Thymus (tissue), 14 donors: ENCODE data around the gene SMARCD2. TPM values are rescaled to one million over a fixed set of nuclear protein-coding genes. Genes with fewer than 3 reads are reported as not detected.
"Not testable (repeated sequence)": the region's sequence is repeated elsewhere in the genome, so short reads cannot be mapped to it uniquely, and the experiment has no call there.

Source experiments
- DNase-seq, 9 donors: peaks; one replicate each; pipeline ENCODE4 v3.0.0-alpha.2; 2013; ENCODE audit warnings: low spot score in 9 of 9, low read depth in 6 of 9, missing footprints in 1 of 9
- H3K27ac ChIP-seq, 2 donors: one replicate each; pipeline ENCODE4 v1.5.1; 2013; ENCODE audit warnings: control low read depth in 1 of 2, low read depth in 1 of 2, low read length in 1 of 2, mild to moderate bottlenecking in 1 of 2, moderate library complexity in 1 of 2
- H3K27me3 ChIP-seq, 2 donors: one replicate each; pipeline ENCODE4 v1.5.1; 2013; ENCODE audit warnings: low read length in 1 of 2; ENCODE audit not compliant: control insufficient read depth in 2 of 2, insufficient read depth in 1 of 2
- H3K36me3 ChIP-seq, 2 donors: one replicate each; pipeline ENCODE4 v1.5.1; 2013; ENCODE audit warnings: low read length in 1 of 2, mild to moderate bottlenecking in 1 of 2, moderate library complexity in 1 of 2; ENCODE audit not compliant: control insufficient read depth in 2 of 2, insufficient read depth in 2 of 2
- H3K4me1 ChIP-seq, 2 donors: one replicate each; pipeline ENCODE4 v1.5.1; 2013; ENCODE audit warnings: low read length in 2 of 2; ENCODE audit not compliant: control insufficient read depth in 2 of 2, insufficient read depth in 2 of 2
- H3K4me3 ChIP-seq, 2 donors: one replicate each; pipeline ENCODE4 v1.5.1; 2013; ENCODE audit warnings: low read length in 2 of 2, control low read depth in 1 of 2, mild to moderate bottlenecking in 1 of 2
- H3K9me3 ChIP-seq, 2 donors: one replicate each; pipeline ENCODE4 v1.5.1; 2013; ENCODE audit warnings: low read length in 1 of 2, mild to moderate bottlenecking in 1 of 2; ENCODE audit not compliant: control insufficient read depth in 2 of 2, insufficient read depth in 1 of 2
- WGBS: extraction: QIAGEN DNeasy Blood & Tissue Kit; methylation state at CpG from one replicate; pipeline ENCODE4 v1.1.7; 2013; 5-methylcytosine and 5-hydroxymethylcytosine counted together
- long read RNA-seq, 10 donors: transcript quantifications; one replicate each; lab custom pipeline, GENCODE V29; 2026
- polyA plus RNA-seq: library from polyadenylated mRNA; stranded (reverse); fragments of 200-250 nt; gene quantifications from one replicate; pipeline ENCODE4 v1.2.3, GENCODE V29; 2013
- total RNA-seq: library from RNA; stranded (reverse); fragments of 120-200 nt; gene quantifications from one replicate; pipeline ENCODE4 v1.2.4, GENCODE V29; 2013
- donor health status: healthy.

The SMARCD2 gene
- 72.1 TPM for total RNA-seq
- polyA plus RNA-seq = 68.9 TPM
- long read RNA-seq, donor 1, partial matches to known transcripts = 0 of 1 reads
- long read RNA-seq, donor 1, other reads (novel, unspliced or antisense) = 0 of 1 reads
- long read RNA-seq, donor 2 = 0 reads
- long read RNA-seq, donor 3, transcript SMARCD2-203 (13 exons, 2,716 nt) = major isoform, 12 of 23 reads
- long read RNA-seq, donor 3, partial matches to known transcripts = 11 of 23 reads
- long read RNA-seq, donor 3, other reads (novel, unspliced or antisense) = 0 of 23 reads
- long read RNA-seq, donor 4, transcript SMARCD2-203 (13 exons, 2,716 nt) = major isoform, 7 of 12 reads
- long read RNA-seq, donor 4, partial matches to known transcripts = 5 of 12 reads
- long read RNA-seq, donor 4, other reads (novel, unspliced or antisense) = 0 of 12 reads
- long read RNA-seq, donor 5, transcript SMARCD2-203 (13 exons, 2,716 nt) = major isoform, 11 of 34 reads
- long read RNA-seq, donor 5, partial matches to known transcripts = 22 of 34 reads
- long read RNA-seq, donor 5, other reads (novel, unspliced or antisense) = 0 of 34 reads
- long read RNA-seq, donor 6, transcript SMARCD2-203 (13 exons, 2,716 nt) = major isoform, 9 of 30 reads
- long read RNA-seq, donor 6, partial matches to known transcripts = 21 of 30 reads
- long read RNA-seq, donor 6, other reads (novel, unspliced or antisense) = 0 of 30 reads
- long read RNA-seq, donor 7, partial matches to known transcripts = 25 of 29 reads
- long read RNA-seq, donor 7, other reads (novel, unspliced or antisense) = 0 of 29 reads
- long read RNA-seq, donor 8, partial matches to known transcripts = 0 of 1 reads
- long read RNA-seq, donor 8, other reads (novel, unspliced or antisense) = 0 of 1 reads
- long read RNA-seq, donor 9, partial matches to known transcripts = 18 of 19 reads
- long read RNA-seq, donor 9, other reads (novel, unspliced or antisense) = 0 of 19 reads
- long read RNA-seq, donor 10, partial matches to known transcripts = 11 of 12 reads
- long read RNA-seq, donor 10, other reads (novel, unspliced or antisense) = 0 of 12 reads

DNA sequence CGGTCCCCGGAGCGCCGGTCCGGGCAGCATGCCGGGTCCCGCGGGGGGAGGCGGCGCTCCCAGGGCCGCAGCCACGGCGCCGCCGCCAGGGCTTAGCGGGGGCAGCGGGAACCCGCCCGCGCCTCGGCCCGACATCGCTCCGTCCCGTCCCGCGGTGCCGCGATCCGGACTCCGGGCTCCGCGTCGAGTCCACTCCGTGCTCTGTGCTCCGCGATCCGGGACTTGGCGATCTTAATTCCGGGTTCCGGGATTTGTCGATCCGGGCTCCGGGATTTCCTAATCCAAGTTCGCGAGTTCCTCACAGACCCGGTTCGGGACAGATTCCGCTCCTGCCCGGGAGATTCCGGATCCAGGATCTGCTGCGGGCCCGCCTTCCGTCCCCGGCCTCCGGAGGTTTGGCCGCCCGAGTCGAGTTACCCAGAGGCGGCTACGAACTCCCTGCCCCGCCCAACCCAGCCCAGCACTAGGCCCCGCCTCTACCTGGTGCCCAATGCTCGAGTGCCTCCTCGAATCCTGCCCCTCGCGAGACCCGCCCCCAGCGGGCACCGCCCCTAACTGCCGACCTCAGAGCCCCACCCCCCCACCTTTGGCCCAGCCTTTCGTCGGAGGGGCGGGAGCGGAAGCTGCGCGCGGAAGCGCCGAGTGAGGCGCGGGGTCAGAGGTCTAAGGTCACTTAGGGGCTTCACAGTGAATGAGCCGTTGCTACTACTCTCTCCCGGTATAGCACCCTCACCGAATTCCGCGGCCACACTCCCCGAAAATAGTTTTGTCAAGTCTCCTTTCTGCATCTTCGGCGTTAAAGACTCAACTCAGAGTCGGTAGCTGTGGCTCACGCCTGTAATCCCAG, at the start of gene SMARCD2:
Gene SMARCD2, minus strand, starts transcription at position 146 of the 847 bp plus-strand sequence. Its CDS starts 11 bp downstream, at position 135.
- peaks cover 1 to 7% of the 10 kb centered on the region in 2 donors for H3K36me3 ChIP-seq
- H3K4me3 ChIP-seq = peak within 1 kb of the TSS; percentile 89 to 90
- no peaks in the 10 kb centered on the region for H3K27me3 ChIP-seq
- peak within 1 kb of the TSS; percentile 95 to 98 for H3K27ac ChIP-seq
- no peaks in the 10 kb centered on the region for H3K9me3 ChIP-seq
- WGBS = under 1% methylated on average over 92 of the region's 92 CpGs
- DNase-seq = peak; percentile 89 to 99 (median 98)
- H3K4me1 ChIP-seq = peaks cover 23 to 48% of the 10 kb centered on the region in 2 donors

DNA sequence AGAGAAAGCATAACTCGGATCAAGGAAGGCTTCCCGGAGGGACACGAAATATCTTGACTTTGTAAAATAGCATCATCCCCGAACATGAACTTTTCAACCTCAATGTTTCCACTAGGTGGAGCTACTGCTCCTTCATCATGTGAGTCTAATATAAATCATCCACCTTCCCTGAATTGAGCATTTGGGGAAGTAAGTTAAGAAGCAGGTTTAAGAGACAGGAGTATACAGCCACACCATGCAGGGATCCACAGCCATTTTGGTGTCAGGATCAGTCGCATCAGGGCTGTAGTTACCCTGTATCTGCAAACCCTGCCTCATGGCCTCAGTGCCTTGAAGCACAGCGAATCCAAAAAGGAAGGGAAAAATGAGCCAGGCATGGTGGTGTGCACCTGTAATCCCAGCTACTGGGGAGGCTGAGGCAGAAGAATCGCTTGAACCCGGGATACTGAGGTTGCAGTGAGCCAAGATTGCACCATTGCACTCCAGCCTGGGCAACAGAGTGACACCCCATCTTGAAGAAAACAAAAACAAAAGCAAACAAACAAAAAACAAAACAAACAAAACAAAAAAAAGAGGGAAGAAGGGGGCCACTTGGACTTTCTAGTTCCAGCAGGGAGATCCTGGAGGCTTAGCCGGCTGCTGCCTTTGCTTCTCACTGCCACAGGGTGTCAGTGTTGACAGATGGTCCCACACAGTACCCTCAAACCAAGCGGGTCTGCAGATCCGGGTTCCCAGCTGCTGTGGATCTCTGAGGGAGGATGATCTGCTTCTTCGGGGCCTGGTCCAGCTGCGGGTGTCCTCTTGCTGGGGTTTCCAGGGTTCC, 46.8 kb upstream of the SMARCD2 start:
- H3K4me1 ChIP-seq, H3K27ac ChIP-seq, H3K9me3 ChIP-seq, H3K4me3 ChIP-seq, H3K27me3 ChIP-seq, H3K36me3 ChIP-seq: not testable (repeated sequence)
- 46% methylated on average over 13 of the region's 13 CpGs for WGBS
- peak in 3 of 9 donors; percentile 9 to 20 (median 13) for DNase-seq

DNA sequence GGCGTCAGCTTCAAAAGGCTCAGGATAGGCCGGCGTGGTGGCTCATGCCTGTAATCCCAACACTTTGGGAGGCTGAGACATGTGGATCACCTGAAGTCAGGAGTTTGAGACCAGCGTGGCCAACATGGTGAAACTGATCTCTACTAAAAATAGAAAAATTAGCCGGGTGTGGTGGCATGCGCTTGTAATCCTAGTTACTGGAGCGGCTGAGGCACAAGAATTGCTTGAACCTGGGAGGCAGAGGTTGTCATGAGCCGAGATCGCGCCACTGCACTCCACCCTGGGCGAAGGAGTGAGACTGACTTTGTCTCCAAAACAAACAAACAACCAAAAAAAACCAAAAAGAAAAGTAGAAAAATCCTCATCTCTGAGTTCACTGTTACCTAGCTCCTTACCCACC, 42.6 kb upstream of the SMARCD2 start:
- not testable (repeated sequence) for H3K9me3 ChIP-seq, H3K27ac ChIP-seq, H3K36me3 ChIP-seq, DNase-seq, H3K4me3 ChIP-seq, H3K4me1 ChIP-seq
- H3K27me3 ChIP-seq = peaks cover 0 to 10% of the 10 kb centered on the region in 2 donors
- WGBS = 98% methylated on average over 11 of the region's 11 CpGs

DNA sequence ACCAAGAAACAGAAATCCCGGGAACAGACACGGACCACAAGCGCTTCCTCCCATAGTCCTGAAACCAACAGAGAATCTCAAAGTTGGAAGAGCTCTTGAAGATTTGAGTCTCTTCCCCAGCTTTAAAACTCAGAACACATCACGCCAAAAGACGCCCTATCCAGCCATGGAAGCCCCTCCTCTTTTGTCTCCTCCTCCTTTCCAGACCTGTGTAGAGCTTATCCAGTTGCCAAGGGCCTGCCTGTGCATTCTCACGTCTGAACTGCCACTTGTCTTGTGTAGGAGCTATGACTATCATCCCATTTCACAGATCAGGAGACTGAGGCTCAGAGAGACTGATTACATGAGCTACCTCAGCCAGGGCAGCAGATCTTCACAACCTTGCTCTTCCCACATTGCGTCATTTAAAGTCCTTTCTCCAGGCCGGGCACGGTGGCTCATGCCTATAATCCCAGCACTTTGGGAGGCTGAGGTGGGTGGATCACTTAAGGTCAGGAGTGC, 40.2 kb upstream of the SMARCD2 start:
- H3K4me3 ChIP-seq, H3K9me3 ChIP-seq, H3K36me3 ChIP-seq, H3K27ac ChIP-seq, DNase-seq, H3K4me1 ChIP-seq: not testable (repeated sequence)
- 88% methylated on average over 9 of the region's 9 CpGs for WGBS
- H3K27me3 ChIP-seq = peaks cover 0 to 10% of the 10 kb centered on the region in 2 donors

DNA sequence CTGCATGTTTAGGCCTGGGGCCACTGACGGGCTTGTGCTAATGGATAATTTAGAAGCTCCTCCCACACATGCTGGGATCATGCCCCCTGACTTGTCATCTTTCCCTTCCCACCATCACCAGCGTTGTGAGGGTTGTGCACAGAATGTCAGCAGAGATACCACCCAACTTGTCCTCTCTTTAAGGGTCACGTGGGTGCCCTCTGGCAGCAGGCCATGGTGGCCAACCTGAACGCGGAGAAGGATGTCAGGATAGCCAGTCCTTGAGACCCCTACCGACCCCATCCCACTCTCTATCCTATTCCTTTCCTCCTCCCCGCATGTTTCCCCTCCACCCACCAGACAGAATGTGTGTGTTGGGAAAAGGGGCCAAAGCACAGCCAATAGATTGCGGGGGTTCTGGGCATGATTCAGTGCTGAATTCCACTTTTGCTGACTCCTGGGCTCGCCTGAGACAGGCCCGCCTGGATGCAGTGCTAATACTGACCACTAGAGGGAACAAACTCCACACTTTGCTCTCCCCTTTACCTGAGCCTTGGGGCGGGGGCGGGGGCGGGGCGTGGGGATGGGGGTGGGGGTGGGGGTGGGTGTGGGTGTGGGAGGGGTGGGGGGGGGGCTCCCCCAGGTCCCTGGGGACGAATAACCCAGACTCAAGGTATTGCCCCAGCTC, 39.6 kb upstream of the SMARCD2 start, which contains the start of gene GH2:
Gene GH2, minus strand, starts transcription at position 10 of the 667 bp plus-strand sequence. CDS start 143 bp downstream, outside the sequence.
- H3K27ac ChIP-seq = no peak within 1 kb of the TSS
- peaks cover 0 to 13% of the 10 kb centered on the region in 2 donors for H3K27me3 ChIP-seq
- no peaks in the 10 kb centered on the region for H3K36me3 ChIP-seq
- H3K4me1 ChIP-seq = no peaks in the 10 kb centered on the region
- 45% methylated on average over 15 of the region's 15 CpGs for WGBS
- H3K9me3 ChIP-seq = no peaks in the 10 kb centered on the region
- H3K4me3 ChIP-seq = no peak within 1 kb of the TSS
- DNase-seq = peak; percentile 22 to 67 (median 33)

DNA sequence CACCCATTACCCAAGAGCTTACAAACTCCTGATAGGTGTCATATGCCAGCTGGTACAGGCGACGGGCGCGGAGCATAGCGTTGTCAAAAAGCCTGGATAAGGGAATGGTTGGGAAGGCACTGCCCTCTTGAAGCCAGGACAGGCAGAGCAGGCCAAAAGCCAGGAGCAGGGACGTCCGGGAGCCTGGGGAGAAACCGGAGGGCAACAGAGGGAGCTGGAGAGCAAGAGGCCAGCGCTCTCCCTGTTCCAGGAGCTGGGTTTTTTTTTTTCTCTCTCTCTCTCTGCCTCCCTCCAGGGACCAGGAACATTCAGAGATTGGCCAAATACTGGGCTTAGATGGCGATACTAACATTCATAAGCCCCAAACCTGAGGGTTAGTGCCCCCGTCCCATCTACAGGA, 38.9 kb upstream of the SMARCD2 start:
- H3K4me1 ChIP-seq, H3K36me3 ChIP-seq, H3K27ac ChIP-seq, H3K4me3 ChIP-seq, H3K9me3 ChIP-seq, DNase-seq: not testable (repeated sequence)
- H3K27me3 ChIP-seq = peaks cover 0 to 14% of the 10 kb centered on the region in 2 donors
- 86% methylated on average over 11 of the region's 11 CpGs for WGBS

DNA sequence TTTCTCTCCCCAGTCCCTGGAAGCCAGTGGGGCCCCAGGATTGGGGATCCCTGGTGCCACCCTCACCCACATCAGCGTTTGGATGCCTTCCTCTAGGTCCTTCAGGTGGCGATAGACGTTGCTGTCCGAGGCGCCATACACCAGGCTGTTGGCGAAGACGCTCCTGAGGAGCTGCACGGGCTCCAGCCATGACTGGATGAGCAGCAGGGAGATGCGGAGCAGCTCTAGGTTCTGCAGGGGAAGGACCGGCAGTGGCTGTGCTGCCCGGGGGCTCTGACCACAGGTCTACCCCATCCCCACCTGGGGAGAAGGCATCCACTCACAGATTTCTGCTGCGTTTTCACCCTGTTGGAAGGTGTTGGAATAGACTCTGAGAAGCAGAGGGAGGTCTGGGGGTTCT, 38.2 kb upstream of the SMARCD2 start:
- H3K27me3 ChIP-seq = peaks cover 0 to 14% of the 10 kb centered on the region in 2 donors
- H3K9me3 ChIP-seq = no peaks in the 10 kb centered on the region
- no peaks in the 10 kb centered on the region for H3K36me3 ChIP-seq
- 88% methylated on average over 12 of the region's 12 CpGs for WGBS
- no peak overlapping the region for H3K4me3 ChIP-seq
- H3K27ac ChIP-seq = no peak overlapping the region
- H3K4me1 ChIP-seq = no peaks in the 10 kb centered on the region
- no peak for DNase-seq
